ENCODE results near the gene GPR107. TPM values are rescaled to one million over a fixed set of nuclear protein-coding genes. Genes with fewer than 3 reads are reported as not detected.

Gene GPR107
- total and polyA plus RNA-seq, 2 experiments from 2014 or later = 8.0 to 18.9 TPM

GRCh38 chr9:130159915-130160670 is 106.4 kb downstream of the GPR107 start:
- no peaks in the 10 kb centered on the region for H3K9me3 ChIP-seq (ENCODE audit: low read depth)
- no peak overlapping the region for H2AFZ ChIP-seq
- in situ Hi-C loops (cut with MboI) = no loop called here
- H3K27me3 ChIP-seq (replicated peaks; ENCODE audit: insufficient read depth) = no peaks in the 10 kb centered on the region
- H3K9ac ChIP-seq = no peak overlapping the region
- 78 to 80% methylated on average over 10 of the region's 10 CpGs for WGBS, 2 experiments (ENCODE audit: low coverage in 1 of 2, low lambda C conversion rate in 2 of 2, missing lambda C conversion rate in 2 of 2)
- H3K9me2 ChIP-seq (ENCODE audit: insufficient read depth) = no peaks in the 10 kb centered on the region
- H3K27ac ChIP-seq = no peak overlapping the region
- no peak overlapping the region for H3K4me3 ChIP-seq
- H3K79me2 ChIP-seq (ENCODE audit: insufficient read depth) = no peaks in the 10 kb centered on the region
- H3K4me1 ChIP-seq (ENCODE audit: insufficient read depth) = no peaks in the 10 kb centered on the region
- TF ChIP-seq EZH2phosphoT487 (IDR thresholded peaks at IDR 0.05; ENCODE audit: insufficient read depth, low read depth) (no peak), EZH2 (IDR thresholded peaks at IDR 0.05; ENCODE audit: insufficient read depth, poor library complexity, severe bottlenecking) (no peak)
- no peaks in the 10 kb centered on the region for H3F3A ChIP-seq (ENCODE audit: insufficient read depth)
- H4K20me1 ChIP-seq (ENCODE audit: insufficient read depth) = no peaks in the 10 kb centered on the region
- no peak overlapping the region for H3K4me2 ChIP-seq (ENCODE audit: unreplicated experiment)
- DNase-seq = no peak
- no peaks in the 10 kb centered on the region for H3K36me3 ChIP-seq (ENCODE audit: low read depth)

- no peaks in the 10 kb centered on the region for H3F3A ChIP-seq (ENCODE audit: insufficient read depth)
These were observed 107.3 kb downstream of the GPR107 start for GRCh38 chr9:130160862-130161470.

GRCh38 chr9:130165579-130165978 is 111.9 kb downstream of the GPR107 start:
- H3K27ac ChIP-seq = no peak overlapping the region
- TF ChIP-seq EZH2 (IDR thresholded peaks at IDR 0.05; ENCODE audit: insufficient read depth, poor library complexity, severe bottlenecking) (no peak), EZH2phosphoT487 (IDR thresholded peaks at IDR 0.05; ENCODE audit: insufficient read depth, low read depth) (no peak)
- no peaks in the 10 kb centered on the region for H3F3A ChIP-seq (ENCODE audit: insufficient read depth)
- H2AFZ ChIP-seq = no peak overlapping the region
- in situ Hi-C loops (cut with MboI) = no loop called here
- no peaks in the 10 kb centered on the region for H3K27me3 ChIP-seq (replicated peaks; ENCODE audit: insufficient read depth)
- no peak for DNase-seq
- 93 to 95% methylated on average over 1 of the region's 1 CpG for WGBS, 2 experiments (ENCODE audit: low coverage in 1 of 2, low lambda C conversion rate in 2 of 2, missing lambda C conversion rate in 2 of 2)
- no peaks in the 10 kb centered on the region for H3K9me2 ChIP-seq (ENCODE audit: insufficient read depth)
- no peaks in the 10 kb centered on the region for H3K36me3 ChIP-seq (ENCODE audit: low read depth)
- no peaks in the 10 kb centered on the region for H3K4me1 ChIP-seq (ENCODE audit: insufficient read depth)
- H3K9me3 ChIP-seq (ENCODE audit: low read depth) = no peaks in the 10 kb centered on the region
- no peaks in the 10 kb centered on the region for H3K79me2 ChIP-seq (ENCODE audit: insufficient read depth)
- H3K4me2 ChIP-seq (ENCODE audit: unreplicated experiment) = no peak overlapping the region
- H4K20me1 ChIP-seq (ENCODE audit: insufficient read depth) = no peaks in the 10 kb centered on the region
- no peak overlapping the region for H3K9ac ChIP-seq
- H3K4me3 ChIP-seq = no peak overlapping the region

More at GRCh38 chr9:130160862-130161470, 107.3 kb downstream of the GPR107 start:
- H3K27me3 ChIP-seq (replicated peaks; ENCODE audit: insufficient read depth) = no peaks in the 10 kb centered on the region
- no peak for DNase-seq
- H3K4me2 ChIP-seq (ENCODE audit: unreplicated experiment) = no peak overlapping the region
- in situ Hi-C loops (cut with MboI) = no loop called here
- no peaks in the 10 kb centered on the region for H3K9me2 ChIP-seq (ENCODE audit: insufficient read depth)
- no peak overlapping the region for H3K9ac ChIP-seq
- TF ChIP-seq EZH2 (IDR thresholded peaks at IDR 0.05; ENCODE audit: insufficient read depth, poor library complexity, severe bottlenecking) (no peak), EZH2phosphoT487 (IDR thresholded peaks at IDR 0.05; ENCODE audit: insufficient read depth, low read depth) (no peak)
- H4K20me1 ChIP-seq (ENCODE audit: insufficient read depth) = no peaks in the 10 kb centered on the region
- H3K27ac ChIP-seq = no peak overlapping the region
- no peak overlapping the region for H2AFZ ChIP-seq
- H3K9me3 ChIP-seq (ENCODE audit: low read depth) = no peaks in the 10 kb centered on the region
- no peak overlapping the region for H3K4me3 ChIP-seq
- no peaks in the 10 kb centered on the region for H3K36me3 ChIP-seq (ENCODE audit: low read depth)
- no peaks in the 10 kb centered on the region for H3K79me2 ChIP-seq (ENCODE audit: insufficient read depth)
- 77 to 83% methylated on average over 3 of the region's 3 CpGs for WGBS, 2 experiments (ENCODE audit: low coverage in 1 of 2, low lambda C conversion rate in 2 of 2, missing lambda C conversion rate in 2 of 2)
- H3K4me1 ChIP-seq (ENCODE audit: insufficient read depth) = no peaks in the 10 kb centered on the region

- Histone ChIP-seq H3K9me2 (ENCODE audit: insufficient read depth) (no peaks in the 10 kb centered on the region), H3K4me3 (no peak overlapping the region), H3K36me3 (ENCODE audit: low read depth) (no peaks in the 10 kb centered on the region), H4K20me1 (ENCODE audit: insufficient read depth) (no peaks in the 10 kb centered on the region), H3F3A (ENCODE audit: insufficient read depth) (no peaks in the 10 kb centered on the region), H3K9ac (no peak overlapping the region), H3K79me2 (ENCODE audit: insufficient read depth) (no peaks in the 10 kb centered on the region), H3K27ac (no peak overlapping the region), H3K4me1 (ENCODE audit: insufficient read depth) (no peaks in the 10 kb centered on the region), H3K27me3 (replicated peaks; ENCODE audit: insufficient read depth) (no peaks in the 10 kb centered on the region), H3K9me3 (ENCODE audit: low read depth) (no peaks in the 10 kb centered on the region), H3K4me2 (ENCODE audit: unreplicated experiment) (no peak overlapping the region), H2AFZ (no peak overlapping the region)
- DNase-seq = no peak
- 65 to 76% methylated on average over 4 of the region's 4 CpGs for WGBS, 2 experiments (ENCODE audit: low coverage in 1 of 2, low lambda C conversion rate in 2 of 2, missing lambda C conversion rate in 2 of 2)
- TF ChIP-seq EZH2 (IDR thresholded peaks at IDR 0.05; ENCODE audit: insufficient read depth, poor library complexity, severe bottlenecking) = no peak
- TF ChIP-seq EZH2phosphoT487 (IDR thresholded peaks at IDR 0.05; ENCODE audit: insufficient read depth, low read depth) = no peak
- in situ Hi-C loops (cut with MboI) = no loop called here
These were observed 112.7 kb downstream of the GPR107 start for GRCh38 chr9:130166399-130166798.

All from GM23248 (cell line).